GM21723 (cell line): ENCODE results near the gene CEP20.

Experiments used
- ATAC-seq: cut with Tn5 transposase; IDR thresholded peaks from one replicate; pipeline ENCODE4 v1.9.1; 2021; ENCODE audit warnings: mild to moderate bottlenecking, moderate library complexity; ENCODE audit not compliant: unreplicated experiment

CEP20 gene

GRCh38 chr16:15898654-15899053, 10.3 kb upstream of the CEP20 start:
- no peak for ATAC-seq

DNA sequence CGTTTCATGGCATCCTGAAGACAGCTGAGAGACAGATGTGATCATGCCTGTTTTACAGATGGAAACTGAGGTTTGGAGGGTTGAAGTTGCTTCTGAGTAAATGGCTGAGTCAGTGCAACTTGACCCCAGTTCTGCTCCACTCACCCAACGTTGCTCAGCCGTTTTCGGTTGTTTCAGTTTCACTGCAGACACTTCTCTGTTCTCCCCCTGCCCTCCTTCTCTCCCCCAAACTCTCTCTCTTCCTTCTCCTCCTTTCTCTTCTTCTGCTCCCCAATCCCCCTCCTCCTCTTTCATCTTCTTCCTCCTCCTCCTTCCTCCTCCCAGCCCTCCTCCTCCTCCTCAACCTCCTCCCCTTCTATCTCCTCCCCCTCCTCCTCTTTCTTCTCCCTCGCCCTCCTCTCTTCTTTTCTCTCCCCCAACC, 9.4 kb upstream of the CEP20 start:
- ATAC-seq: peak; percentile 73

DNA sequence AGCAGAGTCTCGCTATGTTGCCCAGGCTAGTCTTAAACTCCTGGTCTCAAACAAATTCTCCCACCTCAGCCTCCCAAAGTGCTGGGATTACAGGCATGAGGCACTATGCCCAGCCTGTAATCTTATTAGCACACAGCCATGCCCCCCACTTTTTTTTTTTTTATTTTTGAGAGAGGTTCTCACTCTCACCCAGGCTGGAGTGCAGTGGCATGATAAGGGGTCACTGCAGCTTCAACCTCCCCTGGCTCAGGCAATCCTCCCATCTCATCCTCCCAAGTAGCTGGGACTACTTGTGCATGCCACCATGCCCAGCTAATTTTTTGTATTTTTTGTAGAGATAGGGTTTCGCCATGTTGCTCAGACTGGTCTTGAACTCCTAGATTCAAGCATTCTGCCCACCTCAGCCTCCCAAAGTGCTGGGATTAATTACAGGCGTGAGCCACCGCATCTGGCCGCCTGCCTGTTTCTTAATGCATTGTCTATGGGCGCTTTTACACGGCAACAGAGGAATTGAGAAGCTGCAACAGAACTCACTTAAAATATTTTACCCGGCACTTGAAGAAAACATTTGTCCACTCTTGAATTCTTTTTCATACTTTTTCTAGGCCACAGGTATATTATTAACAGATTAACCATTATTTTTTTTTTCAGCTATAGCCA, 8.8 kb upstream of the CEP20 start:
- ATAC-seq: no peak

- no peak for ATAC-seq
These were observed 6.4 kb upstream of the CEP20 start for GRCh38 chr16:15894571-15895374.

- no peak for ATAC-seq
These were observed 3.1 kb upstream of the CEP20 start for GRCh38 chr16:15891508-15891907.

- ATAC-seq: no peak
These were observed 1.1 kb downstream of the CEP20 start for GRCh38 chr16:15887283-15887682.

DNA sequence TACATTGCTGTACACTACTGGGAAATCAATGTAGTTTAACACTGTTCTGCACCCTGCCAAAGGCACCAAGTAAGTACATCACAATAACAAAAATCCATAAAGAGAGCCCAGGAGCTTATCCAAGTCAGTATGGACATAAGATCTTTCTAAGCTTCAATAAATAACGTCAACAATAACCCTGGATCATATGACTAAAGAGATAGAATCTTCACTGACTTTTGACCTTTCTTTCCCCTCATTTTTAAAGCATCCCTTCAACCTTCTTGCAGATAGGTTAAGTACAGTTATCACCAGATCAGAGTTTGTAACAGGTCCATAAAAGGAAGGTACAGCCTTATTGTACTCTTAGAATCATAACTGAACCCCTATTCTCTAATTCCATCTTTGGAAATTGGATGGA, 2.3 kb downstream of the CEP20 start:
- ATAC-seq: no peak

DNA sequence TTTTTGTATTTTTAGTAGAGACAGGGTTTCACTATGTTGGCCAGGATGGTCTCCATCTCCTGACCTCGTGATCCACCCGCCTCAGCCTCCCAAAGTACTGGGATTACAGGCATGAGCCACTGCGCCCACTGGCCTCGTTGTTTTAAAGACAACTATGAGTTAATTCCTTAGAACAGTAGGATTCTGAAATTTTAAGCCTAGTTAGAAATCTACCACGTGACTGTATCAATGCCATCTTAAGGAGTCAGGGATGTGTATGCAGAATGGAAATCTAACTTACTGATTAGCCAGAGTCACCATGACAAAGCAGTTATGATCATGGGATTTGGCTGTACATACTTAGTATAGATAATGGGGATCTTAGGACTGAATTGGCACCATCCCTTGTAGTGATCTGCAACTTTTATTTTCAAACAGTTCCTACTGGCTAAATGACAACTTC, 2.8 kb downstream of the CEP20 start:
- no peak for ATAC-seq

GRCh38 chr16:15882563-15882962, 5.8 kb downstream of the CEP20 start:
- ATAC-seq: no peak

DNA sequence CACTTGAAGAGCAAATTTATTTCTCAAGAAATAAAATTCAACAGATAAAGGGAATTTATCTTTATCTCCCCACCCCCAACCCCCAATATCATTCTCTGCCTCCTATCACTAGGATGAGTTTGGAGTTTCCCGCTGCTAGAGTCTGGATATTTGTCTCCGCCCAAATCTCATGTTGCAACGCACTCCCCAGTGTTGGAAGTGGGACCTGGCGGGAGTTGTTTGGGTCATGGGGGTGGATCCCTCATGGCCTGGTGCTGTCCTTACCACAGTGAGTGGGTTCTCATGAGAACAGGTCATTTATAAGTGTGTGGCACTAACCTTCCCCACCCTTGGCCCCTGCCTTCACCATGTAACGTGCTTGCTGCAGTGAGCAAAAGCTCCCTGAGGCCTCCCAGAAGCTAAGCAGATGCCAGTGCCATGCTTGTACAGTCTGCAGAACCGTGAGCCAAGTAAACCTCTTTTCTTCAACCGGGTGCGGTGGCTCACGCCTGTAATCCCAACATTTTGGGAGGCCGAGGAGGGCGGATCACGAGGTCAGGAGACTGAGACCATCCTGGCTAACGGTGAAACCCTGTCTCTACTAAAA, 6.5 kb downstream of the CEP20 start:
- no peak for ATAC-seq

- ATAC-seq: no peak
These were observed 7.7 kb downstream of the CEP20 start for GRCh38 chr16:15880434-15881308.

- ATAC-seq: no peak
These were observed 9.1 kb downstream of the CEP20 start for GRCh38 chr16:15879255-15879811.

DNA sequence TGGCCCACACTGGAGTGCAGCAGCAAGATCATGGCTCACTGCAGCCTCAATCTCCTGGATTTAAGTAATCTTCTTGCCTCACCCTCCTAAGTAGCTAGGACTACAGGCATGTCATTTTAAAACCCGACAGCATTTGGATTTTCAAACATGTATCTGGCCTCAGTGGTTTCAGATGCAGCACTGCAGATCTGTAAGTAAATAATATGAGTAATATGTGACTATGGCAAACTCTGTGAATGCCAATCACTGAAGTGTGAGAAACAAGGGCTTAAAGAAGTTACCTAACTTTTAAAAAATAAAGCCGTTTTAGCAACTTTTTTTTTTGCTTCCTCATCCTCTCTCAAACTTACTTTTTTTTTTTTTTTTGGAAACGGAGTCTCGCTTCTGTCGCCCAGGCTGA, 11.9 kb downstream of the CEP20 start:
- no peak for ATAC-seq

DNA sequence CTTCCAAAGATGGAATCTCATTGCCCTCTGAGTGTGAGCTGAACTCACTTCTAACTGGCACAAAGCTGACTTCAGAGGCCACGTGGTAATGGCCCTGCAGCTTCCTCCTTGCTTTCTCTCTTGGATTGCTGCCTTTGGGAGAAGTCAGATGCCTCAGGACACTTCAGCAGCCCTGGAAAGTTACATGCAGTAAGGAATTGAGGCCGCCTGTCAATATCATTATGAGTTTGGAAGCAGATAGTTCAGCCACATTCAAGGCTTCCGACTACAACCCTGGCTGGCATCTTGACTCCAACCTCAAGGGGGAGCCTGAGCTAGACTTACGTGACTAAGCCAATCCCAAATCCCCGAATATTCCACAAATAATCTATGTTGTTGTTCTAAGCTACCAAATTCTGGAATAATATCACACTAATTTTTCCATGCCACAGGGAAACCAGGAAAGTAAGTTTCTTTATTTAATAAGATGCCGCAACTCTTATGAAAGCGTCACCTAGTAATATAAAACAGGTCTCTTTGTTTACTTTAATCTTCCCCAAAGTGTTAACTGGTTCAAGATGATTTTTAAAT, 13.6 kb downstream of the CEP20 start:
- no peak for ATAC-seq

- ATAC-seq: no peak
These were observed 14.7 kb downstream of the CEP20 start for GRCh38 chr16:15873737-15874136.

- ATAC-seq: no peak
These were observed 15.1 kb downstream of the CEP20 start for GRCh38 chr16:15873301-15873700.

- ATAC-seq: no peak
These were observed 18.4 kb downstream of the CEP20 start for GRCh38 chr16:15870011-15870410.

GRCh38 chr16:15866451-15866850, 22.0 kb downstream of the CEP20 start:
- no peak for ATAC-seq

DNA sequence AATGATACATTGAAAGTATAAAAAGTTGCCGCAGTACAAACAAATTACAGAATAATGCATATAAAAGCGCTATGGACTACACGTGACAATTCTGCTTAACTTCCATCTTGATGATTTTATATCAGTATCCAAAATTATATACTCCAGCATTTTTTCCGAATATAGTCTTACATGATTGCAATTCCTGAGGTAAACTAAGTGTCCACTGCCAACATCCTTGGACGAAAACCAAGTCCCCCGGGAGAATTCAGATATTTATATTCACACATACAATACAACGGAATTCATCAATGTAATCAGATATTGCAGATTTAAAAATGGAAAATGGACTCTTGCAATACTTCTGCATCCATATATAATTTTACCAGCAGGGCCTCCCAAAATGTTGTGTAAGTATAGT, 22.7 kb downstream of the CEP20 start:
- no peak for ATAC-seq

GRCh38 chr16:15864939-15865338, 23.5 kb downstream of the CEP20 start:
- ATAC-seq: no peak
